Prostate gland (tissue), 2 donors: ENCODE measurements around the gene NMNAT2.

Experiments used
- CTCF ChIP-seq, 4 experiments: fragments of 200-600 bp in 2 of 4; fragments of 450-650 bp in 2 of 4; sonication (generic) in 2 of 4; IDR thresholded peaks; 1 replicate in 3 of 4; 2 replicates in 1 of 4; pipeline ENCODE4 v1.5.1; 2016 to 2019; ENCODE audit warnings: antibody characterized with exemption in 4 of 4, mild to moderate bottlenecking in 2 of 4, moderate library complexity in 2 of 4
- POLR2A ChIP-seq: fragments of 450-650 bp; IDR thresholded peaks from one replicate; pipeline ENCODE4 v1.6.1; 2016; ENCODE audit warnings: antibody characterized with exemption, mild to moderate bottlenecking
- POLR2AphosphoS5 ChIP-seq: sonication (generic); formaldehyde crosslinking; IDR thresholded peaks from one replicate; pipeline ENCODE4 v1.6.1; 2017; ENCODE audit warnings: antibody characterized with exemption

GRCh38 chr1:183285256-183285655 is 132.9 kb downstream of the NMNAT2 start:
- TF ChIP-seq POLR2A (no peak), CTCF (IDR thresholded peaks at IDR 0.05) (no peak), POLR2AphosphoS5 (no peak)
